ENCODE data around the gene FAM124A. TPM values are rescaled to one million over a fixed set of nuclear protein-coding genes. Genes with fewer than 3 reads are reported as not detected.

Gene FAM124A
- total RNA-seq, 1 donor from 2014 or later, result 3.7 TPM

GRCh38 chr13:51317262-51317661, 95.1 kb downstream of the FAM124A start:
- Mint-ChIP-seq H3K4me1 (peaks cover 9% of the 10 kb centered on the region), H3K36me3 (ENCODE audit: low read depth) (no peaks in the 10 kb centered on the region), H3K9me3 (no peaks in the 10 kb centered on the region), H3K27me3 (ENCODE audit: low read depth) (no peaks in the 10 kb centered on the region), H3K4me3 (no peak overlapping the region), H3K27ac (ENCODE audit: unreplicated experiment) (no peak overlapping the region)
- DNase-seq (ENCODE audit: low read depth, low spot score), result no peak
- TF ChIP-seq CTCF (conservative IDR thresholded peaks at IDR 0.05), result no peak

GRCh38 chr13:51318015-51318414, 95.8 kb downstream of the FAM124A start:
- no peak for DNase-seq (ENCODE audit: low read depth, low spot score)
- Mint-ChIP-seq H3K9me3 (no peaks in the 10 kb centered on the region), H3K4me1 (peaks cover 7% of the 10 kb centered on the region), H3K4me3 (no peak overlapping the region), H3K27ac (ENCODE audit: unreplicated experiment) (no peak overlapping the region), H3K27me3 (ENCODE audit: low read depth) (no peaks in the 10 kb centered on the region), H3K36me3 (ENCODE audit: low read depth) (no peaks in the 10 kb centered on the region)
- no peak for TF ChIP-seq CTCF (conservative IDR thresholded peaks at IDR 0.05)

GRCh38 chr13:51318876-51319275, 96.7 kb downstream of the FAM124A start:
- Mint-ChIP-seq H3K27ac (ENCODE audit: unreplicated experiment) (no peak overlapping the region), H3K4me1 (peaks cover 7% of the 10 kb centered on the region), H3K36me3 (ENCODE audit: low read depth) (no peaks in the 10 kb centered on the region), H3K27me3 (ENCODE audit: low read depth) (no peaks in the 10 kb centered on the region), H3K9me3 (no peaks in the 10 kb centered on the region), H3K4me3 (no peak overlapping the region)
- no peak for DNase-seq (ENCODE audit: low read depth, low spot score)
- TF ChIP-seq CTCF (conservative IDR thresholded peaks at IDR 0.05), result no peak

- Mint-ChIP-seq H3K4me3 (no peak overlapping the region), H3K27ac (ENCODE audit: unreplicated experiment) (no peak overlapping the region), H3K9me3 (no peaks in the 10 kb centered on the region), H3K4me1 (no peaks in the 10 kb centered on the region), H3K36me3 (ENCODE audit: low read depth) (no peaks in the 10 kb centered on the region), H3K27me3 (ENCODE audit: low read depth) (no peaks in the 10 kb centered on the region)
- DNase-seq (ENCODE audit: low read depth, low spot score), result no peak
- no peak for TF ChIP-seq CTCF (conservative IDR thresholded peaks at IDR 0.05)
Measured at GRCh38 chr13:51321836-51322235, 99.6 kb downstream of the FAM124A start.

- TF ChIP-seq CTCF (conservative IDR thresholded peaks at IDR 0.05), result no peak
- Mint-ChIP-seq H3K27ac (ENCODE audit: unreplicated experiment) (no peak overlapping the region), H3K4me3 (no peak overlapping the region), H3K27me3 (ENCODE audit: low read depth) (no peaks in the 10 kb centered on the region), H3K9me3 (no peaks in the 10 kb centered on the region), H3K4me1 (no peaks in the 10 kb centered on the region), H3K36me3 (ENCODE audit: low read depth) (no peaks in the 10 kb centered on the region)
- no peak for DNase-seq (ENCODE audit: low read depth, low spot score)
Measured at GRCh38 chr13:51322826-51323225, 100.6 kb downstream of the FAM124A start.
